A549 (cell line): ENCODE data around the gene PASK. TPM values are rescaled to one million over a fixed set of nuclear protein-coding genes. Genes with fewer than 3 reads are reported as not detected.

Experiments
- ATAC-seq, 2 experiments: fragments of 200-7000 bp in 1 of 2; fragments of >200 bp in 1 of 2; cut with Nextera tagmentation in 1 of 2; cut with Tn5 transposase in 1 of 2; 3 replicates each; pipeline versions ENCODE4 v1.8.0 to v1.9.1; 2018 to 2020; ENCODE audit warnings: mild to moderate bottlenecking in 1 of 2, moderate library complexity in 1 of 2
- CTCF ChIA-PET: fragments of 300-600 bp; sonication (Branson Sonifier 250); formaldehyde crosslinking; extraction: SDS; loops from one replicate; lab custom pipeline; 2021; ENCODE audit warnings: antibody characterized with exemption, inconsistent platforms; lab: Yijun Ruan, JAX
- POLR2A ChIA-PET: fragments of 350-600 bp; formaldehyde crosslinking; extraction: SDS; loops from one replicate; lab custom pipeline; 2021; ENCODE audit warnings: antibody characterized with exemption, inconsistent platforms; lab: Yijun Ruan, JAX
- DNase-seq, 2 experiments: peaks; one replicate each; pipeline versions ENCODE4 v3.0.0 to v3.0.0-alpha.2; 2011 to 2016; ENCODE audit warnings: low read depth in 1 of 2, low spot score in 1 of 2
- FAIRE-seq: peaks from 2 replicates; lab custom pipeline; 2011; peaks lifted over from hg19 to GRCh38; lab: Jason Lieb, UNC
- H3K27ac ChIP-seq, 2 experiments: fragments of >200 bp; sonication (Bioruptor Twin); formaldehyde crosslinking; 3 replicates each; pipeline ENCODE4 v1.5.1; 2016 to 2017
- H3K4me1 ChIP-seq: fragments of >200 bp; sonication (Bioruptor Twin); formaldehyde crosslinking; 3 replicates; pipeline ENCODE4 v1.6.1; 2016
- H3K4me2 ChIP-seq: fragments of >200 bp; sonication (Bioruptor Twin); formaldehyde crosslinking; 3 replicates; pipeline ENCODE4 v1.6.1; 2016
- H3K4me3 ChIP-seq: fragments of >200 bp; sonication (Bioruptor Twin); formaldehyde crosslinking; 3 replicates; pipeline ENCODE4 v1.5.1; 2016
- H3K9me3 ChIP-seq: fragments of >200 bp; sonication (Bioruptor Twin); formaldehyde crosslinking; 3 replicates; pipeline ENCODE4 v1.6.1; 2016
- CBX2 ChIP-seq: fragments of 200-600 bp; sonication (generic); IDR thresholded peaks from 2 replicates; pipeline ENCODE4 v1.6.1; 2016; ENCODE audit warnings: low read depth, mild to moderate bottlenecking, borderline replicate concordance
- CHD4 ChIP-seq: fragments of 200-600 bp; sonication (generic); IDR thresholded peaks from 2 replicates; pipeline ENCODE4 v1.6.1; 2016; ENCODE audit warnings: antibody characterized with exemption, mild to moderate bottlenecking, borderline replicate concordance
- HOXB5 ChIP-seq: fragments of 250-450 bp; sonication (Bioruptor Pico); IDR thresholded peaks from 2 replicates; pipeline ENCODE4 v1.5.0; 2020; ENCODE audit warnings: mild to moderate bottlenecking, moderate library complexity
- JUN ChIP-seq, 2 experiments: fragments of >200 bp; sonication (Bioruptor Twin); formaldehyde crosslinking; IDR thresholded peaks; 2 replicates in 1 of 2; 3 replicates in 1 of 2; pipeline ENCODE4 v1.6.1; 2016 to 2017
- RCOR1 ChIP-seq: fragments of 150-350 bp; IDR thresholded peaks from 2 replicates; pipeline ENCODE4 v1.6.1; 2014; ENCODE audit warnings: antibody characterized with exemption, low read length, low read depth
- TFCP2L1 ChIP-seq: fragments of 250-450 bp; sonication (Bioruptor Pico); IDR thresholded peaks from 2 replicates; pipeline ENCODE4 v1.5.0; 2021; ENCODE audit warnings: mild to moderate bottlenecking
- ZC3H11A ChIP-seq: fragments of 450-650 bp; IDR thresholded peaks from 2 replicates; pipeline ENCODE4 v1.6.1; 2014; ENCODE audit warnings: antibody characterized with exemption, mild to moderate bottlenecking
- ZFP36 ChIP-seq: fragments of 450-650 bp; IDR thresholded peaks from 2 replicates; pipeline ENCODE4 v1.6.1; 2014; ENCODE audit warnings: borderline replicate concordance; ENCODE audit not compliant: partially characterized antibody
- WGBS: methylation state at CpG from one replicate; pipeline ENCODE4 v1.1.6; 2017; ENCODE audit errors: missing lambda C conversion rate; 5-methylcytosine and 5-hydroxymethylcytosine counted together
- polyA plus RNA-seq, 4 experiments: library from polyadenylated mRNA; depleted of rRNA in 3 of 4; stranded (reverse); fragments of >200 nt; fragmentation: RNase III in 1 of 4; extraction: RNeasy Plus Mini Kit Qiagen cat#74134 plus additional on column Dnase treatment in 1 of 4; gene quantifications; 2 replicates in 3 of 4; 3 replicates in 1 of 4; pipeline ENCODE4 v1.2.3, GENCODE V29; 2011 to 2017
- small RNA-seq, 6 experiments: library from RNA; depleted of rRNA; stranded (forward); fragments of <200 nt; gene quantifications; one replicate each; pipeline ENCODE3, GENCODE V24; 2012

The PASK gene
- polyA plus RNA-seq, 2 of the 4 experiments (the other 2 are of a cell fraction), result 7.4 to 12.4 TPM

DNA sequence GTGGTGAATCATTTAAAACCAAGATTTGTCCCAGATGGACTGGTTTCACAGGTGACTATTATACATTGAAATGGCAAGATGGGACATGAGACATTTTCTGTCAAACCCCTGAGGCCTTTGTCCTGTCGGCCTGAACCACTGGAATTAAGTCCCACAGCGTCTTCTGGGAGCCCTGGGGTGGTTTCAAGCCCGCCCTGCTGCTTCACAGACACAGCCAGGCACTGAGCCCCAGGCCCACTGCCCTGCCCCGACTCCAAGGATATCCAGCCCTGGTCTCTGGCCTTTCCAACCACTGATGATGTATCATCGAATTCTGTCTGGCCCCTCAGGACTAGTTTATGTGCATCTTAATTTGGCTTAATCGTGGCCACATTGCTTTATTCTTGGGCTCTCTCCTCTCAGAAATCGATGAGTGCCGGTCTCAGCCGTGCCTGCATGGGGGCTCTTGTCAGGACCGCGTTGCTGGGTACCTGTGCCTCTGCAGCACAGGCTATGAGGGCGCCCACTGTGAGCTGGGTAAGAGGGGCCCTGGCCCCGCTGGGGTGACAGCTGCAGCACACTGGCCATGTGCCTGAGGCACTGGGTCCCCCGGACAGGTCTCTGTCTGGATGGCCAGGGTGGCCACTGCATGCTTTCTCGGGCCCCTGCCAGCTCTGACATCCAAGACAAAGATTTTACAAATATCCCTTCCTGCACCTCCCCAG lies 86.7 kb downstream of the PASK start:
- DNase-seq, result no peak
- no peak for FAIRE-seq
- no peak overlapping the region for H3K4me2 ChIP-seq

DNA sequence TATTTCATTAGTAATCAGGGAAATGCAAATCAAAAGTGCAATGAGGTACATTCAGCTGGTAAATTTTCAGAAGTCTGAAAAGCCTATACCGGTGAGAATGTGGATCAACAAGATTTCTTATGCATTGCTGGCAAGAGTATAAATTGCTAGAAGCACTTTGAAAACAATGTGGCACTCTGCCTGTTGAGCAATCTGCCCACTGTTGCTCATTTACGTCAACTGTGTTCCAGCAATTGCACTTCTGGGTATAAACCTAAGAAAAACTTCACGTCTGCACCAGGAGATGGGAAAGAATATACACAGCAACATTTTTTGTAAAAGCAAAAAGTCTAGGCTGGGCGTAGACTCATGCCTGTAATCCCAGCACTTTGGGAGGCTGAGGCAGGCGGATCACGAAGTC lies 88.0 kb downstream of the PASK start:
- DNase-seq, result no peak
- TF ChIP-seq ZFP36 (no peak), ZC3H11A (no peak), HOXB5 (no peak), CHD4 (no peak), JUN (IDR thresholded peaks at IDR 0.05) (no peak), CBX2 (no peak), RCOR1 (no peak), TFCP2L1 (CRISPR knock-in tag) (no peak)
- FAIRE-seq, result no peak
- H3K27ac ChIP-seq, result no peak overlapping the region
- no peaks in the 10 kb centered on the region for H3K9me3 ChIP-seq
- no peak overlapping the region for H3K4me3 ChIP-seq
- H3K4me1 ChIP-seq, result no peaks in the 10 kb centered on the region
- 69% methylated on average over 6 of the region's 6 CpGs for WGBS
- ChIA-PET POLR2A (no interaction called here), CTCF (no interaction called here)
- ATAC-seq, result no peak
- H3K4me2 ChIP-seq, result no peak overlapping the region

More for the DNA sequence above, 86.7 kb downstream of the PASK start:
- 63% methylated on average over 15 of the region's 15 CpGs for WGBS
- Histone ChIP-seq H3K4me3 (no peak overlapping the region), H3K9me3 (no peaks in the 10 kb centered on the region), H3K27ac (no peak overlapping the region), H3K4me1 (no peaks in the 10 kb centered on the region)
- no peak for ATAC-seq
- ChIA-PET CTCF (interaction anchor here (2.1 kb wide), 1 partner anchor 11 kb away, joined by 5 read pairs; no protein-coding TSS in a partner anchor), POLR2A (no interaction called here)
- TF ChIP-seq ZC3H11A, result no peak

Small RNAs within 50 kb of the gene (small RNA-seq; reads per million reads assigned to genes)
- gene AC005237.2, result 0 reads per million in 6 experiments

Other genes with a start within 250 kb of the PASK start
- gene CROCC2, start 243.1 kb downstream of the PASK start, polyA plus RNA-seq (2011; rRNA removed), result not detected in 2 replicates
- gene CROCC2, start 243.1 kb downstream of the PASK start, polyA plus RNA-seq (2017; fragmentation: RNase III; extraction: RNeasy Plus Mini Kit Qiagen cat#74134 plus additional on column Dnase treatment), result not detected in 3 replicates
- 0.21 and 0.34 TPM in 2 replicates for gene SNED1, start 150.9 kb downstream of the PASK start, polyA plus RNA-seq (2011; rRNA removed)
- gene SNED1, start 150.9 kb downstream of the PASK start, polyA plus RNA-seq (2017; fragmentation: RNase III; extraction: RNeasy Plus Mini Kit Qiagen cat#74134 plus additional on column Dnase treatment), result 0.13 to 0.21 TPM (median 0.15 TPM) in 3 replicates
- 41.5 and 44.9 TPM in 2 replicates for gene MTERF4, start 47.2 kb downstream of the PASK start, polyA plus RNA-seq (2011; rRNA removed)
- gene MTERF4, start 47.2 kb downstream of the PASK start, polyA plus RNA-seq (2017; fragmentation: RNase III; extraction: RNeasy Plus Mini Kit Qiagen cat#74134 plus additional on column Dnase treatment), result 39.9 to 51.5 TPM (median 47.1 TPM) in 3 replicates
- 50.0 and 76.4 TPM in 2 replicates for gene PPP1R7, start 995 bp upstream of the PASK start, polyA plus RNA-seq (2011; rRNA removed)
- 124 to 136 TPM (median 129 TPM) in 3 replicates for gene PPP1R7, start 995 bp upstream of the PASK start, polyA plus RNA-seq (2017; fragmentation: RNase III; extraction: RNeasy Plus Mini Kit Qiagen cat#74134 plus additional on column Dnase treatment)
- 0.92 and 1.3 TPM in 2 replicates for gene ANO7, start 39.2 kb upstream of the PASK start, polyA plus RNA-seq (2011; rRNA removed)
- 2.0 to 3.0 TPM (median 2.7 TPM) in 3 replicates for gene ANO7, start 39.2 kb upstream of the PASK start, polyA plus RNA-seq (2017; fragmentation: RNase III; extraction: RNeasy Plus Mini Kit Qiagen cat#74134 plus additional on column Dnase treatment)
- 292 and 330 TPM in 2 replicates for gene HDLBP, start 166.2 kb upstream of the PASK start, polyA plus RNA-seq (2011; rRNA removed)
- 237 to 256 TPM (median 248 TPM) in 3 replicates for gene HDLBP, start 166.2 kb upstream of the PASK start, polyA plus RNA-seq (2017; fragmentation: RNase III; extraction: RNeasy Plus Mini Kit Qiagen cat#74134 plus additional on column Dnase treatment)
- gene SEPTIN2, start 166.5 kb upstream of the PASK start, polyA plus RNA-seq (2011; rRNA removed), result 660 and 762 TPM in 2 replicates
- 341 to 359 TPM (median 358 TPM) in 3 replicates for gene SEPTIN2, start 166.5 kb upstream of the PASK start, polyA plus RNA-seq (2017; fragmentation: RNase III; extraction: RNeasy Plus Mini Kit Qiagen cat#74134 plus additional on column Dnase treatment)
- gene FARP2, start 206.8 kb upstream of the PASK start, polyA plus RNA-seq (2011; rRNA removed), result 29.1 and 34.9 TPM in 2 replicates
- 16.0 to 18.8 TPM (median 17.0 TPM) in 3 replicates for gene FARP2, start 206.8 kb upstream of the PASK start, polyA plus RNA-seq (2017; fragmentation: RNase III; extraction: RNeasy Plus Mini Kit Qiagen cat#74134 plus additional on column Dnase treatment)